ENCODE results near the gene CFHR2.

The CFHR2 gene

DNA sequence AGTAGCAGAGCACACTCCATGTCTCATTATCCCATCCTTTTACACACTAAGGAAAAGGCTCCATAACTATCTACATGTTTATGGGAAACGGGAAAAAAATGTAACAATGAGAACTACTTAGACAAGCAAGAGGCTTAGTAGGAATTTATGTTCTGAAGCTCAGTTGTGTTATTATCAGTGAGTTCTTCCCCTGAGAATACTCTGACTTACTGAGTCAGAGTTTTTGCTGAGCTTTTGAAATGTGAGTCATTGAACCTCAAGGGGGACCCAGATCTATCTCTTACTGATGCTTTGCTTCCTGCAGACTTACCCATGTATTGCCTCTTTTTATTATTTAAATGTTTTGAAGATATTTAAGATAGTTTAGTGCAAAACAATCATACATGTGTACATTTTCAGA lies 53.9 kb downstream of the CFHR2 start:
- in situ Hi-C loops (cut with HindIII; ENCODE audit: low sequenced_read_pairs) = no loop called here

DNA sequence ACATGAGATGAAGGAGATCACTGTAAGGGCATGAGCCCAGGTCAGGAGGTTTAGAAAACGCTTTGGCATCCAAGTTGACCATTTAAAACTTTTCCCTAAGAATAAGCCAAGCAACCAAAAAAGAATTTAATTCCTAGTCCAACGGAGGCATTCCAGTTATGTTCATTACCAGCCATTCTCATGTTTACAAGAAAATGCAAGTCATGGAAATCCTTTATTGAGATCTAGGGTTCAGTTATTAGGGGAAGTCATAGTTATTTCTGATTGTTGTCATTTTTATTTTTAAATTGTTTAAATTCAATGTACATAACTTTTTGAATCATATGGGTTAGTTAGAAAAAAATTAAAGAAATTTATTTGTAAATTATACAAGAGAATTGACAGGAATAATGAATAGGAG lies 58.3 kb downstream of the CFHR2 start:
- in situ Hi-C loops (cut with HindIII; ENCODE audit: low sequenced_read_pairs) = no loop called here

DNA sequence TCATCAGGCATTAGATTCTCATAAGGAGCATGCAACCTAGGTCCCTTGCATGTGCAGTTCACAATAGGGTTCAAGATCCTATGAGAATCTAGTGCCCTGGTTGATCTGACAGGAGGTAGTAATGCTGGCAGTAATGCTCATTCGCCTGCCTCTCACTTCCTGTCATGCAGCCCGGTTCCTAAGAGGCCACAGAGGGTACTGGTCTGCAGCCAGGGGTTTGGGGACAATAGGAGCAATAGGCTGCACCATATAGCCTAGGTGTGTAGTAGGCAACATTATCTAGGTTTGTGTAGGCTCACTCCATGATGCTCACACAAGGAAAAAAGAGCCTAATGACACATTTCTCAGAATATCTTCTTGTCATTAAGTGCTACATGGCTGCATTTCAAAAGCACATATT lies 59.6 kb downstream of the CFHR2 start:
- in situ Hi-C loops (cut with HindIII; ENCODE audit: low sequenced_read_pairs) = no loop called here

DNA sequence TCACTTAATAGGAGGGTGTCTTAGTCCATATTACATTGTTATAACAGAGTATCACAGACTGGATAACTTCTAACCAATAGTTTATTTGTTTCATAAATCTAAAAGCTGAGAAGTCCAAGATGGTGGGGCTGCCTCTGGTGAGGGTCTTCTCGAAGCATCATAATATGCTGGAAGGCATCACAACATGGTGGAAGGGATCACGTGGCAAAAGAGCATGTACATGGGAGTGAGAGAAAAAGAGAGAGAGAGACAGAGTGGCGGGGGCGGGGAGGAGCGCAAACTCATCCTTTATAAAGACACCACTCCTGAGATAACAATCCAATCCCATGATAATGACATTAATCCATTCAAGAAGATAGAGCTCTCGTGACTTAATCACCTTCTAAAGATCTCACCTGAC lies 65.3 kb downstream of the CFHR2 start:
- in situ Hi-C loops (cut with HindIII; ENCODE audit: low sequenced_read_pairs) = no loop called here

Data from endothelial cell of hepatic sinusoid (primary cell).